Astrocyte (in vitro differentiated cells and primary cell): ENCODE data around the gene NPAS3. TPM values are rescaled to one million over a fixed set of nuclear protein-coding genes. Genes with fewer than 3 reads are reported as not detected.

Experiments
- DNase-seq: peaks from one replicate; pipeline ENCODE4 v3.0.0-alpha.2; 2010; ENCODE audit warnings: low read depth
- FAIRE-seq: peaks from 2 replicates; lab custom pipeline; 2011; peaks lifted over from hg19 to GRCh38; lab: Jason Lieb, UNC
- H2AFZ ChIP-seq: 2 replicates; pipeline ENCODE4 v1.6.0; 2012; ENCODE audit warnings: low read depth, low read length, inconsistent platforms
- H3K27ac ChIP-seq: 2 replicates; pipeline ENCODE4 v1.5.1; 2011; ENCODE audit warnings: low read depth, low read length, inconsistent platforms
- H3K27me3 ChIP-seq: 2 replicates; pipeline ENCODE4 v1.6.0; 2011; ENCODE audit warnings: low read length, inconsistent platforms; ENCODE audit not compliant: insufficient read depth
- H3K36me3 ChIP-seq: 2 replicates; pipeline ENCODE4 v1.5.1; 2011; ENCODE audit warnings: low read length, inconsistent platforms; ENCODE audit not compliant: insufficient read depth
- H3K4me1 ChIP-seq: 2 replicates; pipeline ENCODE4 v1.5.1; 2011; ENCODE audit warnings: low read length, inconsistent platforms; ENCODE audit not compliant: insufficient read depth
- H3K4me2 ChIP-seq: 2 replicates; pipeline ENCODE4 v1.6.0; 2012; ENCODE audit warnings: low read length, inconsistent platforms
- H3K4me3 ChIP-seq: 2 replicates; pipeline ENCODE4 v1.5.1; 2011; ENCODE audit warnings: low read depth, mild to moderate bottlenecking, low read length, inconsistent platforms; ENCODE audit not compliant: insufficient read depth
- H3K79me2 ChIP-seq: 2 replicates; pipeline ENCODE4 v1.6.0; 2012; ENCODE audit warnings: mild to moderate bottlenecking, low read length, inconsistent platforms; ENCODE audit not compliant: insufficient read depth
- H3K9ac ChIP-seq: 2 replicates; pipeline ENCODE4 v1.6.0; 2012; ENCODE audit warnings: mild to moderate bottlenecking, low read length, inconsistent platforms
- H3K9me3 ChIP-seq: 2 replicates; pipeline ENCODE4 v1.5.1; 2012; ENCODE audit warnings: low read depth, mild to moderate bottlenecking, low read length, inconsistent platforms; ENCODE audit not compliant: insufficient read depth
- H4K20me1 ChIP-seq: 2 replicates; pipeline ENCODE4 v1.6.0; 2012; ENCODE audit warnings: low read length, inconsistent platforms; ENCODE audit not compliant: insufficient read depth
- H3K27ac Mint-ChIP-seq: one replicate; pipeline ENCODE4 v1.8.0; 2021; ENCODE audit warnings: mild to moderate bottlenecking, mixed read lengths; ENCODE audit not compliant: unreplicated experiment
- H3K27me3 Mint-ChIP-seq: one replicate; pipeline ENCODE4 v1.8.0; 2021; ENCODE audit warnings: low read depth, mixed read lengths; ENCODE audit not compliant: unreplicated experiment
- H3K36me3 Mint-ChIP-seq: one replicate; pipeline ENCODE4 v1.8.0; 2021; ENCODE audit warnings: low read depth, mixed read lengths; ENCODE audit not compliant: unreplicated experiment
- H3K4me1 Mint-ChIP-seq: one replicate; pipeline ENCODE4 v1.8.0; 2021; ENCODE audit warnings: low read depth, mixed read lengths; ENCODE audit not compliant: unreplicated experiment
- H3K4me3 Mint-ChIP-seq: one replicate; pipeline ENCODE4 v1.8.0; 2021; ENCODE audit warnings: mild to moderate bottlenecking, moderate library complexity, mixed read lengths; ENCODE audit not compliant: unreplicated experiment
- H3K9me3 Mint-ChIP-seq: one replicate; pipeline ENCODE4 v1.8.0; 2021; ENCODE audit warnings: mild to moderate bottlenecking, mixed read lengths; ENCODE audit not compliant: unreplicated experiment
- CTCF ChIP-seq: IDR thresholded peaks from 2 replicates; pipeline ENCODE4 v1.5.1; 2011; ENCODE audit warnings: low read depth, mild to moderate bottlenecking, inconsistent platforms, low read length, moderate library complexity; ENCODE audit not compliant: insufficient read depth
- EZH2 ChIP-seq: IDR thresholded peaks from 2 replicates; pipeline ENCODE4 v1.6.1; 2012; ENCODE audit warnings: mild to moderate bottlenecking, low read length, inconsistent platforms; ENCODE audit not compliant: insufficient read depth
- total RNA-seq: library from RNA; stranded (reverse); gene quantifications from 2 replicates; pipeline ENCODE4 v1.2.1, GENCODE V29; 2021

Gene NPAS3
- total RNA-seq, 1 donor from 2014 or later: 2.6 TPM

DNA sequence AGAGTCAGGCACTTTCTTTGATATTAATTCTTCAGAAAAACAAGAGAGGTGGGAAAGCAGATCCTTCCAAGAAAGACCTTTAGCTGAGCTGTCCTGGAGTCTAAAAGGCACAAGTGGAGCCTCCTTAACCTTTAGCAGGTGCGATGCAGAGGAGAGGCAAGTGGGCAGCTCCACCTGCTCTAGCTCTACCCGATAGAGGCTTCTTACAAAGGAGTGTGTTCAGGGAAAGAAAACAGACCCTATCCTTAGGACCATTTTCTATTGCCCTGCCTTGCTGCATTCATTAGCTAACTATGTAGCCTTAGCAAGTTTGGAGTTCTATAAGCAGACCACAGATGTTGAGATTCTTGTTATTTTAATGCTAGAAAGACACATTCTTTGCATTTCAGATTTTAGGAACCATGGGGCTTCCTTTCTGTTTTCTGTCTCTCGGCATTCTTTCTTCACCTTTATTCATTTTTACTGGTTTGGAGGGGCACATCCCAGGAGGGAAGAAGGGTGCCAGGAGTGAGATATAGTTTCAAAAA, 797.7 kb downstream of the NPAS3 start:
- Mint-ChIP-seq H3K27me3 (no peaks in the 10 kb centered on the region), H3K4me3 (no peak overlapping the region), H3K4me1 (peaks cover 8% of the 10 kb centered on the region), H3K27ac (no peak overlapping the region), H3K36me3 (no peaks in the 10 kb centered on the region), H3K9me3 (no peaks in the 10 kb centered on the region)
- DNase-seq: no peak
- H3K4me1 ChIP-seq: peaks cover 16% of the 10 kb centered on the region
- no peak overlapping the region for H3K9ac ChIP-seq
- no peak overlapping the region for H3K27ac ChIP-seq
- H2AFZ ChIP-seq: no peak overlapping the region
- H3K4me2 ChIP-seq: no peak overlapping the region
- FAIRE-seq: no peak
- H3K27me3 ChIP-seq: no peaks in the 10 kb centered on the region
- H3K36me3 ChIP-seq: no peaks in the 10 kb centered on the region
- no peak for TF ChIP-seq EZH2
- TF ChIP-seq CTCF: no peak
- H3K79me2 ChIP-seq: no peaks in the 10 kb centered on the region
- H3K9me3 ChIP-seq: no peaks in the 10 kb centered on the region
- no peak overlapping the region for H3K4me3 ChIP-seq
- H4K20me1 ChIP-seq: no peaks in the 10 kb centered on the region

GRCh38 chr14:33736979-33737378, 798.3 kb downstream of the NPAS3 start:
- H3K4me2 ChIP-seq: no peak overlapping the region
- H3K9ac ChIP-seq: no peak overlapping the region
- no peak overlapping the region for H2AFZ ChIP-seq
- H3K27me3 ChIP-seq: no peaks in the 10 kb centered on the region
- H3K4me3 Mint-ChIP-seq: no peak overlapping the region
- no peak overlapping the region for H3K27ac Mint-ChIP-seq
- H3K36me3 Mint-ChIP-seq: no peaks in the 10 kb centered on the region
- DNase-seq: no peak
- H3K4me3 ChIP-seq: no peak overlapping the region
- H3K27me3 Mint-ChIP-seq: no peaks in the 10 kb centered on the region
- H4K20me1 ChIP-seq: no peaks in the 10 kb centered on the region
- FAIRE-seq: no peak
- no peaks in the 10 kb centered on the region for H3K79me2 ChIP-seq
- TF ChIP-seq EZH2: no peak
- TF ChIP-seq CTCF: no peak
- no peaks in the 10 kb centered on the region for H3K9me3 Mint-ChIP-seq
- H3K4me1 ChIP-seq: peaks cover 16% of the 10 kb centered on the region
- no peaks in the 10 kb centered on the region for H3K9me3 ChIP-seq
- no peaks in the 10 kb centered on the region for H3K36me3 ChIP-seq
- no peak overlapping the region for H3K27ac ChIP-seq
- peaks cover 8% of the 10 kb centered on the region for H3K4me1 Mint-ChIP-seq

DNA sequence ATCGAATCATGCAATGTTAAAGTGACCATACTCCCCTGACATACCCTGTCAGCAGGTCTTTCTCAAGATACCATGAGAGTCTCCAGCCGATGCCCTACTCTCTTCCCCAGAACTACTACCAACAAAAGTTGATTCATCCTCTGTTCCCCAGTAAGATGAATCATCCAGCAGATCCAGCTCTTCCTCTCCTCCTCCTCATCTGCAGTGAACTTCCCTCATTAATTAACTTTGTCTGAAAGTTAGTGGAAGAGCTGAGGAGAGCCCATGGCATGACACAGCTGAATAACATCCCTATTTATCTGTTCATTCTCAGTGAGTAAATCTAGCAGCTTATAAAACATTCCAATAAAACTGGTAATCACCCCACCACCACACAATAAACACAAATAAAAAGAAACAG, 798.8 kb downstream of the NPAS3 start:
- H3K27ac ChIP-seq: peak overlapping the region; percentile 33

More for the DNA sequence above, 798.8 kb downstream of the NPAS3 start:
- no peak overlapping the region for H3K4me3 Mint-ChIP-seq
- peak overlapping the region; percentile 12 for H3K4me2 ChIP-seq
- H3K79me2 ChIP-seq: no peaks in the 10 kb centered on the region
- H3K4me1 Mint-ChIP-seq: peaks cover 8% of the 10 kb centered on the region
- TF ChIP-seq EZH2: no peak
- H3K9me3 ChIP-seq: no peaks in the 10 kb centered on the region
- H3K9me3 Mint-ChIP-seq: no peaks in the 10 kb centered on the region
- no peaks in the 10 kb centered on the region for H3K36me3 ChIP-seq
- H3K9ac ChIP-seq: no peak overlapping the region
- H3K4me1 ChIP-seq: peaks cover 16% of the 10 kb centered on the region
- no peaks in the 10 kb centered on the region for H3K27me3 ChIP-seq
- DNase-seq (peak; percentile 93), FAIRE-seq (peak; percentile 82)
- no peak overlapping the region for H3K4me3 ChIP-seq
- no peak overlapping the region for H2AFZ ChIP-seq
- peak overlapping the region; percentile 5 for H3K27ac Mint-ChIP-seq
- H3K27me3 Mint-ChIP-seq: no peaks in the 10 kb centered on the region
- no peaks in the 10 kb centered on the region for H4K20me1 ChIP-seq
- H3K36me3 Mint-ChIP-seq: no peaks in the 10 kb centered on the region
